Sigmoid colon (tissue), 7 donors: ENCODE results near the gene THOC2. TPM values are rescaled to one million over a fixed set of nuclear protein-coding genes. Genes with fewer than 3 reads are reported as not detected.
"Not testable (repeated sequence)": the region's sequence is repeated elsewhere in the genome, so short reads cannot be mapped to it uniquely, and the experiment has no call there.

Experiments
- DNase-seq: peaks from one replicate; pipeline ENCODE4 v3.0.0-alpha.2; 2019
- H3K27ac ChIP-seq, 4 donors: fragments of 200-600 bp; sonication (generic); one replicate each; pipeline ENCODE4 v1.5.1; 2016 to 2019; ENCODE audit warnings: mild to moderate bottlenecking in 1 of 4
- H3K27me3 ChIP-seq, 3 donors: fragments of 200-600 bp; sonication (generic); one replicate each; pipeline ENCODE4 v1.5.1; 2019; ENCODE audit warnings: mild to moderate bottlenecking in 1 of 3
- H3K36me3 ChIP-seq, 4 donors: fragments of 200-600 bp; sonication (generic); one replicate each; pipeline ENCODE4 v1.5.1; 2016 to 2019
- H3K4me1 ChIP-seq, 4 donors: fragments of 200-600 bp; sonication (generic); one replicate each; pipeline ENCODE4 v1.5.1; 2017 to 2019
- H3K4me3 ChIP-seq, 4 donors: fragments of 200-600 bp; sonication (generic); one replicate each; pipeline ENCODE4 v1.5.1; 2017 to 2019; ENCODE audit warnings: mild to moderate bottlenecking in 2 of 4, moderate library complexity in 1 of 4
- H3K9me3 ChIP-seq, 4 donors: fragments of 200-600 bp in 3 of 4; sonication (generic) in 3 of 4; one replicate each; pipeline versions ENCODE4 v1.5.1 to v1.6.1; 2013 to 2019
- EP300 ChIP-seq, 4 donors: sonication (generic); formaldehyde crosslinking; IDR thresholded peaks; one replicate each; pipeline ENCODE4 v1.6.1; 2017; ENCODE audit warnings: antibody characterized with exemption in 4 of 4
- POLR2A ChIP-seq, 2 donors: fragments of 450-650 bp; IDR thresholded peaks; one replicate each; pipeline ENCODE4 v1.6.1; 2016; ENCODE audit warnings: antibody characterized with exemption in 2 of 2, mild to moderate bottlenecking in 2 of 2, moderate library complexity in 2 of 2
- POLR2AphosphoS5 ChIP-seq, 4 donors: sonication (generic); formaldehyde crosslinking; IDR thresholded peaks; one replicate each; pipeline ENCODE4 v1.6.1; 2017; ENCODE audit warnings: antibody characterized with exemption in 4 of 4
- WGBS, 2 donors: extraction: QIAGEN DNeasy Blood & Tissue Kit; methylation state at CpG; one replicate each; pipeline ENCODE4 v1.1.7; 2013; 5-methylcytosine and 5-hydroxymethylcytosine counted together
- intact Hi-C: fragments of 100-400 bp; cut with DNase I; formaldehyde crosslinking; loops from one replicate; pipeline ENCODE4 v1.15.1; 2023
- polyA plus RNA-seq, 3 donors: library from polyadenylated mRNA; stranded (reverse); fragments of 200-250 nt; gene quantifications; one replicate each; pipeline ENCODE4 v1.2.3, GENCODE V29; 2013
- total RNA-seq, 4 donors: library from RNA; depleted of rRNA; stranded (reverse); fragments of >200 nt; gene quantifications; one replicate each; pipeline ENCODE4 v1.1.0, GENCODE V29; 2016
- TF ChIP-seq, protein P1 (sequence below), 4 experiments: fragments of 450-650 bp in 3 of 4; fragments of 200-600 bp in 1 of 4; IDR thresholded peaks; one replicate each; pipeline ENCODE4 v1.5.1; 2016 to 2019; ENCODE audit warnings: antibody characterized with exemption in 4 of 4, mild to moderate bottlenecking in 3 of 4, moderate library complexity in 2 of 4
- donor health status: healthy with polysubstance abuse.
- donor health status: Bipolar disorder and iron deficiency.
- donor health status: healthy.

THOC2 gene
- total and polyA plus RNA-seq, 7 donors: 17.4 to 126 (median 85.6) TPM

DNA sequence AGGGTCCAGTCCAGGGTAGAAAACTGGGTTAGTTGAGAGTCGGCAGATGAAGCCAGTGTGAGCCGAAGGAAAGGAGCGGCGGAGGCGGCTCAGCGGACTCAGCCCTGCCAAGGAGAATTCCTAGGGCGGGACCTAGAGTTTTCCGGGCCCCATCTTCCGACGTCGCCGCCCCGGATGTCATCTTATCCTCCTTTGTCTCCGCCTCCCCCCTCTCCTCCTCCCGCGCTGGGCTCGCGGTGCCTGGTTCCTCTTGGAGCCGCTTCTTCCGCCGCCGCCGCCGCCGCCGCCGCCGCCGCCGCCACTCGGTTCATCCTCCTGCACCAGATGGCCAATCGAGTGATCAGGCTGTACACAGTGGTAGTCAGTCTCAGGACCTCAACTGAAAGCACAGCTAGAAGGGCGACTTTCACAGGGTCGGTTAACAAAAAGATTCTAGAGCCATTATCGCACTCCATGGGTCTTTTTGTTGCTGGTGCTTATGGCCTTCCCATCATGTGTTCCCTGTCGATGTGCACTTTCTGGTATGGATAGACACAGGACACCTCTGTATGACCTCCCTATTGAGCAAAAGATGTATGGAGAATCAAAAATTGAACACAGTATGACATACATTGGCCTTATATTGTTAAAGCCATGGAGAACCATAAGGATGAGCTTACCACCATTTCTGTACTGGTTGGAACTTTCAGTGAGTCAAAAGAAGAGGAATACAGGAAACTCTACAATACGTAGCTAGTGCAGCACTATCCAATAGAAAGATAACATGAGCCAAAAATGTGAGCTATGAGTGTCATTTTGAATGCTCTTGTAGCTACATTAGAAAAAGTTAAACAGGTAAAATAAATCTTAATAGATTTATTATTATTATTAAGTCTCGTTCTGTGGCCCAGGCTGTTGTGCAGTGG lies 32.4 kb upstream of the THOC2 start:
- Histone ChIP-seq H3K27me3 (no peaks in the 10 kb centered on the region), H3K27ac (peak overlapping the region; percentile 61 to 76 (median 72)), H3K4me1 (no peaks in the 10 kb centered on the region), H3K4me3 (peak overlapping the region in 3 of 4 donors; percentile 29 to 35 (median 35)), H3K9me3 (no peaks in the 10 kb centered on the region), H3K36me3 (no peaks in the 10 kb centered on the region)
- DNase-seq: peak; percentile 94
- TF ChIP-seq EP300 (IDR thresholded peaks at IDR 0.05) (no peak), POLR2AphosphoS5 (IDR thresholded peaks at IDR 0.05) (peak in 2 of 4 donors; percentile 44 to 51)
- intact Hi-C loops: no loop called here
- 4 to 7% methylated on average over 38 of the region's 38 CpGs for WGBS, 2 donors

DNA sequence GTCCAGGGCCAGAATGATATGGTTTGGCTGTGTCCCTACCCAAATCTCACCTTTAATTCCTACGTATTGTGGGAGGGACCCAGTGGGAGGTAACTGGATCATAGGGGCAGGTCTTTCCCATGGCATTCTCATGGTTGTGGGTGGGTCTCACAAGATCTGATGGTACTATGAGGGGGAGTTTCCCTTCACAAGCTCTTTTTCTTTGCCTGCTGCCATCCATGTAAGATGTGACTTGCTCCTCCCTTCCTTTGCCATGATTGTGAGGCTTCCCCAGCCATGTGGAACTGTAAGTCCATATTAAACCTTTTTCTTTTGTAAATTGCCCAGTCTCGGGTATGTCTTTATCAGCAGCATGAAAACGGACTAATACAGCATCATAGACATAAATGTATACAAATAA lies 27.0 kb upstream of the THOC2 start:
- WGBS, 2 donors: 90% methylated on average over 3 of the region's 3 CpGs
- H3K4me3 ChIP-seq, DNase-seq, H3K9me3 ChIP-seq, H3K27me3 ChIP-seq, H3K36me3 ChIP-seq, H3K27ac ChIP-seq, intact Hi-C loops: not testable (repeated sequence)
- peaks cover 0 to 17% (median 7%) of the 10 kb centered on the region in 4 donors for H3K4me1 ChIP-seq

DNA sequence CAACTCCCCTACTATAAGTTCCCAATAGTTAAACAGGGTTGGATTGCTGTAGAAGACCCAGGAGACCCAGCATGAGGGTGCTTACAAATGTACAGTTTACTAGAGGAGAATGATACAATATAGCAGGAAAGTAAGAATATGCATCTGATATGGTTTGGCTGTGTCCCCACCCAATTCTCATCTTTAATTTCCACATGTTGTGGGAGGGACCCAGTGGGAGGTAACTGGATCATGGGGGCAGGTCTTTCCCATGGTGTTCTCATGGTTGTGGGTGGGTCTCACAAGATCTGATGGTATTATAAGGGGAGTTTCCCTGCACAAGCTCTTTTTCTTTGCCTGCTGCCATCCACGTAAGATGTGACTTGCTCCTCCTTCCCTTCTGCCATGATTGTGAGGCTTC lies 24.9 kb upstream of the THOC2 start:
- H3K36me3 ChIP-seq, DNase-seq, H3K9me3 ChIP-seq, intact Hi-C loops, H3K4me3 ChIP-seq, H3K27ac ChIP-seq, H3K27me3 ChIP-seq: not testable (repeated sequence)
- 85 to 86% methylated on average over 1 of the region's 1 CpG for WGBS, 2 donors
- H3K4me1 ChIP-seq: peaks cover 0 to 17% (median 7%) of the 10 kb centered on the region in 4 donors

DNA sequence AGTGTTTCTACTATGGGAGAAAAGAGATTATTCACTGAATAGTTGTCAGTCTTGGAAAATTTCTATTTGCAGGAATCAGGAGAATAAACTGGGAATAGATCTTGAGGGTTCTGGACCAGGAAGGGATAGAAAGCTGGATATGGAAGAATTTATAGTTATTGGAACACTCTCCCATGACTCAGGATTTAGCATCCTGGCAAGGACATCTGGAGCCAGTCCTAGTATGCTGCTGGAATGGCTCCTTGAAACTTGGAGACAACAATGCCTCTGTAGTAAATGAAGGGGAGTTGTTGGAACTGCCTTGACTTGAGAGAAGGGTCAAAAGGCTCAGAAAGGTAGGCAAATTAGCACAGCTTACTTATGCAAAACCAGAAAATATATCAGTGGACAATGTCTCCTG lies 23.5 kb upstream of the THOC2 start:
- Histone ChIP-seq H3K4me1 (peaks cover 0 to 17% (median 7%) of the 10 kb centered on the region in 4 donors), H3K36me3 (no peaks in the 10 kb centered on the region), H3K27ac (peak overlapping the region; percentile 63 to 75 (median 72)), H3K4me3 (no peak overlapping the region), H3K27me3 (no peaks in the 10 kb centered on the region), H3K9me3 (no peaks in the 10 kb centered on the region)
- DNase-seq: peak; percentile 68
- TF ChIP-seq, protein P1, sequence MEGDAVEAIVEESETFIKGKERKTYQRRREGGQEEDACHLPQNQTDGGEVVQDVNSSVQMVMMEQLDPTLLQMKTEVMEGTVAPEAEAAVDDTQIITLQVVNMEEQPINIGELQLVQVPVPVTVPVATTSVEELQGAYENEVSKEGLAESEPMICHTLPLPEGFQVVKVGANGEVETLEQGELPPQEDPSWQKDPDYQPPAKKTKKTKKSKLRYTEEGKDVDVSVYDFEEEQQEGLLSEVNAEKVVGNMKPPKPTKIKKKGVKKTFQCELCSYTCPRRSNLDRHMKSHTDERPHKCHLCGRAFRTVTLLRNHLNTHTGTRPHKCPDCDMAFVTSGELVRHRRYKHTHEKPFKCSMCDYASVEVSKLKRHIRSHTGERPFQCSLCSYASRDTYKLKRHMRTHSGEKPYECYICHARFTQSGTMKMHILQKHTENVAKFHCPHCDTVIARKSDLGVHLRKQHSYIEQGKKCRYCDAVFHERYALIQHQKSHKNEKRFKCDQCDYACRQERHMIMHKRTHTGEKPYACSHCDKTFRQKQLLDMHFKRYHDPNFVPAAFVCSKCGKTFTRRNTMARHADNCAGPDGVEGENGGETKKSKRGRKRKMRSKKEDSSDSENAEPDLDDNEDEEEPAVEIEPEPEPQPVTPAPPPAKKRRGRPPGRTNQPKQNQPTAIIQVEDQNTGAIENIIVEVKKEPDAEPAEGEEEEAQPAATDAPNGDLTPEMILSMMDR (IDR thresholded peaks at IDR 0.05): no peak
- TF ChIP-seq POLR2AphosphoS5 (IDR thresholded peaks at IDR 0.05): peak in 3 of 4 donors; percentile 34 to 66 (median 62)
- no peak for TF ChIP-seq EP300 (IDR thresholded peaks at IDR 0.05)
- TF ChIP-seq POLR2A (IDR thresholded peaks at IDR 0.05): no peak
- intact Hi-C loops: no loop called here

DNA sequence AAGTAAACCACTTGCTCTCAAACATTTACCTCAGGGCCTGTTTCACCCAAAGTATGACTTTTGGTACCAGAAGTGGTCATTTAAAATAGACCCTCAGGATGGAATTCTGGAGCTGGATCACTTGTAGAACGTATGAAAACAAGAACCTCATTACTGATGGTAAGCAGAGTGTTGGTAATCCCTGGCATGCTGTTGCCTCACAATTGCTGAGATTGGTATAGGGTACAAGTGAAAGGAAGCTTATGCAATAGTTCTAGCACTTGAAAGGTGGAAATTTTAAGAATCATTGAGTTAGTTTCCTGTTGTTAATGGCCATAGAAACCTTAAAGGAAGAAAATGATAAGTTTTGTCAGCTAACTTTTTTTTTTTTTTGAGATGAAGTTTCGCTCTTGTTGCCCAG lies 22.3 kb upstream of the THOC2 start:
- TF ChIP-seq POLR2A (IDR thresholded peaks at IDR 0.05) (no peak), EP300 (IDR thresholded peaks at IDR 0.05) (no peak), POLR2AphosphoS5 (IDR thresholded peaks at IDR 0.05) (no peak)
- TF ChIP-seq, protein P1 (IDR thresholded peaks at IDR 0.05): no peak
- WGBS, 2 donors: 81 to 90% methylated on average over 2 of the region's 2 CpGs
- peak overlapping the region; percentile 63 to 75 (median 72) for H3K27ac ChIP-seq
- peaks cover 0 to 17% (median 7%) of the 10 kb centered on the region in 4 donors for H3K4me1 ChIP-seq
- no peak for DNase-seq
- no peaks in the 10 kb centered on the region for H3K9me3 ChIP-seq
- no peaks in the 10 kb centered on the region for H3K36me3 ChIP-seq
- H3K27me3 ChIP-seq: no peaks in the 10 kb centered on the region
- intact Hi-C loops: no loop called here
- no peak overlapping the region for H3K4me3 ChIP-seq

DNA sequence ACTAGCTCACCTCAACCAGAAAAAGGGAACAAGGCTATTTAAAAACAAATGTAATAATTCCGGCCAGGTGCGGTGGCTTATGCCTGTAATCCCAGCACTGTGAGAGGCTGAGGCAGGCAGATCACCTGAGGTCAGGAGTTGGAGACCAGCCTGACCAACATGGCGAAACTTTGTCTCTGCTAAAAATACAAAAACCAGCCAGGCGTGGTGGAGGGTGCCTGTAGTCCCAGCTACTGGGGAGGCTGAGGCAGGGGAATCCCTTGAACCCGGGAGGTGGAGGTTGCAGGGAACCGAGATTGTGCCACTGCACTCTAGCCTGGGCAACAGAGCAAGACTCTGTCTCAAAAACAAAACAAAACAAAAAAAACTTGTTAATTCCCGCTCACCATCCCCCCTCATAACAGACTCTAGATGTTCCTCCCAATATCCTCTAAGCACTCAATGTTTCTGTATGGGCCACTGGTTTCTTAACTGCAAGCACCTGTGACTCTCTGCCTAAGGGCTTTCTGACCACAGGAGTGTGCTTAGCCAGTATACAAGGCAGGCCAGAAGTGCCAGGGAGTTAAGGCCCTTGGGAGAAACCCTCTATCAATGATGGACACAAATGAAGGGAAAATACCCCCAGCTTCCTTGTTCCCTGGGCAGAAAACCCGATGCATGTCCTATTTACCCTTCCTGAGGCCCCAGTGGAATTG lies 21.0 kb upstream of the THOC2 start:
- intact Hi-C loops: no loop called here
- no peaks in the 10 kb centered on the region for H3K36me3 ChIP-seq
- H3K9me3 ChIP-seq: no peaks in the 10 kb centered on the region
- peaks cover 0 to 17% (median 7%) of the 10 kb centered on the region in 4 donors for H3K4me1 ChIP-seq
- DNase-seq: no peak
- H3K27ac ChIP-seq: no peak overlapping the region
- no peaks in the 10 kb centered on the region for H3K27me3 ChIP-seq
- TF ChIP-seq, protein P1 (IDR thresholded peaks at IDR 0.05): no peak
- no peak for TF ChIP-seq POLR2A (IDR thresholded peaks at IDR 0.05)
- no peak for TF ChIP-seq EP300 (IDR thresholded peaks at IDR 0.05)
- TF ChIP-seq POLR2AphosphoS5 (IDR thresholded peaks at IDR 0.05): no peak
- no peak overlapping the region for H3K4me3 ChIP-seq
- 83 to 86% methylated on average over 8 of the region's 8 CpGs for WGBS, 2 donors
